SK-MEL-5 (cell line): ENCODE data around the gene TAS1R2. TPM values are rescaled to one million over a fixed set of nuclear protein-coding genes. Genes with fewer than 3 reads are reported as not detected.
"Not testable (repeated sequence)": the region's sequence is repeated elsewhere in the genome, so short reads cannot be mapped to it uniquely, and the experiment has no call there.

Experiments used
- DNase-seq: peaks from one replicate; pipeline ENCODE4 v3.0.0-alpha.2; 2016; ENCODE audit warnings: low read depth, low spot score
- in situ Hi-C: cut with HindIII; loops from 2 replicates; pipeline ENCODE4 v1.10.0; 2016; ENCODE audit warnings: low sequenced_read_pairs, high pct_unique_total_duplicates, low pct_unique_long_range_greater_than_20kb
- total RNA-seq: library from RNA; depleted of rRNA; stranded (reverse); fragments of >200 nt; shearing (Covaris generic); gene quantifications from 2 replicates; pipeline ENCODE4 v1.2.3, GENCODE V29; 2014

TAS1R2 gene
- total RNA-seq, 1 experiment from 2014 or later, result not detected

GRCh38 chr1:18852501-18852900 lies 7.0 kb downstream of the TAS1R2 start:
- DNase-seq, result no peak
- in situ Hi-C loops, result no loop called here

- in situ Hi-C loops, result no loop called here
- DNase-seq, result no peak
These were observed 10.2 kb downstream of the TAS1R2 start for GRCh38 chr1:18849261-18849711.

DNA sequence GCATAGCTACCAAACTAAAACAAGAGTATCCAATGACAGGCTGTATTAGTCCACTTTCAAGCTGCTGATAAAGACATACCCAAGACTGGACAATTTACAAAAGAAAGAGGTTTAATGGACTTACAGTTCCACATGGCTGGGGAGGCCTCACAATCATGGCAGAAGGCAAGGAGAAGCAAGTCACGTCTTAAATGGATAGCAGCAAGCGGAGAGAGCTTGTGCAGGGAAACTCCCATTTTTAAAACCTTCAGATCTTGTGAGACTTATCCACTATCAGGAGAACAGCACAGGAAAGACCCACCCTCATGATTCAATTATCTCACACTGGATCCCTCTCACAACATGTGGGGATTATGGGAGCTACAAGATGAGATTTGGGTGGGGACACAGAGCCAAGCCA lies 11.7 kb downstream of the TAS1R2 start:
- DNase-seq, in situ Hi-C loops: not testable (repeated sequence)

DNA sequence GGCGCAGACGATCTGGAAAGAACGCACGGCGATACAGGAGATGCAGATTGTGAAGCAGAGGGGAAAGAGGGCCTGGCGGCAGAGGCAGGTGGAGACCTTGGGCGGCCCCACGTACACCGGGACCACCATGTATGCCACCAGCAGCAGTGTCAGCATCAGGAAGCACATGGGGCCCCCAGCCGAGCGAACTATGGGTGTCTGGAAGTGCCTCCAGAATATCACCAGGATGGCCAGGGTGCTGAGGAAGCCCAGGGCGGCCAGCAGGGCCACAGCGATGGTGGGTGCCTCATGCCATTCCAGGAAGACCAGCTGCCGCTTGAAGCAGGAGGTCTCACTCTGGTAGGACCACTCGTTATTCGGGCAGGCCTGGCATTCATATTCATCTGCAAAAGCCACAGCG lies 19.3 kb downstream of the TAS1R2 start:
- no peak for DNase-seq
- in situ Hi-C loops, result no loop called here

DNA sequence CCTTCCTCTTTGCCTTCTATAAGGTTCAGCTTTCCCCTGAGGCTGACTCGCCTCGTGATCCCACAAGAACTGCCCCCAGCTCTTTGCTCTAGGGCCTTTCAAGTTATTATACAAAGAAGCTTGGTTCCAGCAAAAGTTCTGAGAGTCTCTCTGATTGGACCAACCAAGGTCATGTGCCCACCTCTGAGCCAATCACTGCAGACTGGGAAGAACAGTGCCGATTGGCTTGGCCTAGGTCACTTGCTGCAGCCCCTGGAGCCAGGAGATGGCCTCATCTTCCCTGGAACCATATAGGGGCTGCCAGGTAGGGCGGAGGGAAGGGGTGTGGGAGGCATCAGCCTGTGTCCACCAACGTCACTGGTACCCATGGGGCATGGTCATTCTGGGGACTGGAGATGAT lies 22.8 kb downstream of the TAS1R2 start:
- in situ Hi-C loops, result no loop called here
- peak; percentile 37 for DNase-seq

GRCh38 chr1:18832319-18832718 lies 27.1 kb downstream of the TAS1R2 start:
- in situ Hi-C loops, DNase-seq: not testable (repeated sequence)

DNA sequence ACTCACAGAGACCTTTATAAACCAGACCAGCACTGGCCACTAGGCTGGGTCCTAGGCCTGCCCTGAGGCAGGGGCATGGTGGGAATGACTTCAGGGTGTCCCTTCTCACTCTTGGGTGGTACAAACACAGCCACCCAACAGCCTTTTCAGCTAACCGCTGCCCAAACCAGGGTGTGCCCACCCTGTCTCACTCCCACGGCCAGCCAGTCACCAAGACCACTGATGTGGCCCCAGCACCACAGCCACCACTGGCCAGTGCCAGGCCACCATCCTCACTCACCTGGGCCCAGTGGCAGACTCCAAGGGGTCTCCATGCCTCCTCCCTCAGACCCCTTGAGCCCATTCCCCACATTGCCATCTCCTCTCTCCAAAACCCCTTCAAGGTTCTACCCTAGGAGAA lies 27.8 kb downstream of the TAS1R2 start:
- no peak for DNase-seq
- in situ Hi-C loops, result no loop called here

DNA sequence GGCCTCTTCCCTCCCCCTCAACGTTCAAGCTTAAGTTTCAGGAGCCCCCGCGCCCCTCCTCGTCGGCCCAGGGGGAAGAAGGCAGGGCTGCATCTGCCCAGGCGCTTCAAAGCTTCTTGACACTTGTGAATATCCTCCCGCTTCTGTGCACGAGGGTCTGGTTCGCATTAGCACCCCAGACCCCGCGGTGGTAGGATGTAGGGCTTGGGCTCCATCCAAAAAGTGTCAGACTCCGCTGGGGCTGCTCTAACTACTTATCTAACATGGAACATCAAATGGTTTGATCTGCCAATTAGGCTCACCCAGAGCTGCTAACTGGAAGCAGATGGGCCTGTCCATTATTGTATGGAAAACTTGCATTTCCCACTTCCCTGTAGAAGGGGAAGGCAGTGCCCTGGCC lies 28.9 kb downstream of the TAS1R2 start:
- DNase-seq, result no peak
- in situ Hi-C loops, result no loop called here

DNA sequence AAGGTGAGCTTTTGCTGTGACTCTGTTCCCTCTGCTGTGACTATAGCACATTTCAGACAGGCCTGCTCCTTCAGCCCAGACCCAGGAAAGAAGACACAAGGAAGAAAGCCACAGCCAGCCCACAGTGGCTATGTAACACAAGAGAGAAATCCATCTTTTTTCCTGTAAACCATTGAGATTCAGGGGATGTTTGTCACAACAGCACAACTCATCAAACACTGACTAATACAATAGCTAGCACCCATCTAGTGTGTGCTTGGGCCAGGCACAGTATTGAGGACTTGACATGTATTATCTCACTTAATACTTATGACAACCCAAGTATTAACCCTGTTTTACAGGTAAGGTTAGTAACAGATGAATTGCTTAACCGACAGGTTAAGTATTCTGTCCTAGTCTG lies 29.8 kb downstream of the TAS1R2 start:
- in situ Hi-C loops, result no loop called here

DNA sequence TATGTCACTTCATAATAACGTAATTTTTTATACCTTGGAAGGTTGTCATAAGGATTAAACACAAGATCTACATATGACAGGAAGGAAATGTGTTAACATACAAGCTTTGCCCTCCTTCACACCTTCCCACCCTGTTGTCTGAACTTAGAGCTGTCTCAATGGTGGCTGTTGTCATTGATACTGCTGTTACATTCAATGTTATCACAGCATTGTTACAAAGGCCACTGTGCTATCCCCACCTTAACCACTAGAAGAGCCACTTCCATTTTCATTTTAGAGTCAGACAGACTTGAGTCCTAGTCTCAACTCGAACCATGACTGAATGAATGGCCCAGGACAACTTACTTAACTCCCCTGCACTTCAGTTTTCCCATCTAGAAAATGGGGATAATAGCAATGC lies 31.2 kb downstream of the TAS1R2 start:
- no peak for DNase-seq
- in situ Hi-C loops, result no loop called here

More for the DNA sequence above, 29.8 kb downstream of the TAS1R2 start:
- no peak for DNase-seq

GRCh38 chr1:18823438-18823837 lies 36.0 kb downstream of the TAS1R2 start:
- in situ Hi-C loops, result no loop called here
- DNase-seq, result no peak

DNA sequence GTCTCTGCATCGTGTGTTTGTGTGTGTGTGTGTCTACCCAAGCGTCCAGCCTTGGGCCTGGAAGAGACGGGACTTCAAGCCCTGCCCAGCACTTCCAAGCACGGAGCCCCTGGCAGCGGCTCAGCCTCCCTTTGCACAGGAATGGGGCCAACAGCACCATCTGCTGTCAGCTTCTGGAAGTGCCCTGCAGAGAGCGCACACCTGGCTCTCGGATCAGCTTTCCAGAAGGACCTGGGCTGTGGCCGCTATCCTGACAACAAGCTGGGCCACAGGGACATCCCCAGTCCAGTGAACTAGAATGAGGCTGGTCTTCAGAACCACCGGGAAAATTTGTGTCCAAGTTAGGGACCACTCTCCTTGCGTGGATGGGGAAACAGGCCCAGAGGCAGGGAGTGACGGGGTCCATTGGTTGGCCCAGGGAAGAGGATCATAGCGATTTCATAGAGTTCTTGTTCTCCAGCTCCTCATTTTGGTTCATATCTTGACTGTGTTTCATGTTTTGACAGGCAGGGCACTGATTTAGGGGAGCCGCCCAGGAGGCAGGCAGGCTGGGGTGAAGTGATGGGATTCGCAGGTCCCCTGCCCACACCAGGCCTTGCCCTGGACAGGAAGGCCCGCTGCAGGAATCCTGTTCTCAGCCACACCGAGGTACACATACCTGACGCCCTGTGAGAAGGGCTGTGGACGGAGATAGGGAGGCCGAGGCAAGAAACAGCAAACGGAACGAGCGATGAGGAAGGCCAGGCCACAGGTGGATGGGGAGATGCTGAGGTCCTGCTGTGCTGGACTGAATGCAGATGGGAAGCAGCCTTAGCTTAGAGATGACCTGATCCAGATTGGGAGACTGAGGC lies 38.4 kb downstream of the TAS1R2 start:
- DNase-seq, result peak; percentile 73
- in situ Hi-C loops, result no loop called here

- in situ Hi-C loops, result no loop called here
- DNase-seq, result no peak
These were observed 39.3 kb downstream of the TAS1R2 start for GRCh38 chr1:18819986-18820790.

DNA sequence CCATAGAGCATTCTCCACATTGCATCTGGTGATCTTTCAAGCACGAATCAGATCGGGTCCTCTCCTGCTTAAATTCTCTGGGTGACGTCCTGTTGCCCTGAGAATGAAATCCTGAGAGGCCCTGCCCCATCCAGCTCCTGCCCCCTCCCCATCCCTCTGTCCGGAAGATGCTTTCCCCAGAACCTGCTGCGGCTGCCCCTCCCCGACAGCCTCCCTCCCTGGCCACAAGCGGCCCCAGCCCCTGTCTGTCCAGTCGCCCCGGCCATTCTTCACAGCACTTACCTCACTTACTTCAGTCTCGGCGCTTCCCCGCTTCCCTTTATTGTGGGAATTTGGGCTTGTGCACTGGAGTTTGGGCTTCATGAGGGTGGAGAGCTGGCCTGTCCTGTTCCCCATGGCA lies 40.3 kb downstream of the TAS1R2 start:
- in situ Hi-C loops, result no loop called here

DNA sequence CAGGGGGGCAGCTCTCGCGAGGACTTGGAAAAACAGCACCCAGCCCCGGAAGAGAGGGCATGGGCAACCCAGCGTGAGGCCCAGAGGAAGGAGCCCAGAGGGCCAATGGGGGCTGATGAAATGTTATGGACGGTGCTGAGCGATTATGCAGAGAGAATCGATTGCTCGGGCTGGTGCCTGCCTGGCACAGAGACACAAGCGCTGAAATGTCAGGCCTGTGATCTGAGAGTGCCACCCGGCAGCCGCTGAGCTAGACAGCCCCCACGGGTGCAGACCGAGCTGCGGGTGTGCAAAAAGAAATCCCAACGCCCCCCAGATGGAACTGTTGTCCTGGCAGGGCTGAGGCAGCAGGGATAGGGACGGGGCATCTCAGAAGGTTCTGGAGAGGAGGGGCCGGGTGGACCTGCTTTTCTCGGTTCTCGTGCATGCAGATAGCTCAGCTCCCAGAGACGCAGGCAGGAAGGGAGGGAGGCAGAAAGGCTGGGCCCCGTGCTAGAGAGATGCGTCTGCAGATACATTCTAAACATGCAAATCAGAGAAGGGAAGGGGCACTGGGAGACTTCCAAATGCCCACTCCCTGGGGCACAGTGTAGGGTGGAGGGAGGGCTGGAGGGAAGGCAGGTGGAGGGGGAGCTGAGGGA lies 41.5 kb downstream of the TAS1R2 start:
- in situ Hi-C loops, result no loop called here
- DNase-seq, result no peak

More for the DNA sequence above, 40.3 kb downstream of the TAS1R2 start:
- DNase-seq, result no peak

DNA sequence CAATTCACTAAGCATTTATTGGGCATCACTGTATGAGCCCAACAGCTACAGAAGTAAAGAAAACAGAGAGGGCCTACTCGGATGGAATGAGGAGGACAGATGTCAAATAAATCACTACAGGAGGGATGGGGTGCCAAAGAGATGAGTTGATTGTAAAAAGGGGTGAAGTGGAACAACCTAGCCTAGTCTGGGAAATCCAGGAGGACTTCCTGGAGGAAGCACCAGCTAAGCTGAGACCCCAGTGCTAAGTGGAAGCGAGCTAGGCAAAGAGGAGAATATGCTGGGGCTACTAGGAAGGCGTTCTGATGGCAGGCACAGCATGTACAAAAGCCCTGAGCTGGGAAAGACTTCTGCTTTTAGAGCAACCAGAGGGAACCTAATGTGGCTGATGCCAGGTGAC lies 42.1 kb downstream of the TAS1R2 start:
- no peak for DNase-seq
- in situ Hi-C loops, result no loop called here

GRCh38 chr1:18816808-18817207 lies 42.7 kb downstream of the TAS1R2 start:
- in situ Hi-C loops, result no loop called here
- no peak for DNase-seq

DNA sequence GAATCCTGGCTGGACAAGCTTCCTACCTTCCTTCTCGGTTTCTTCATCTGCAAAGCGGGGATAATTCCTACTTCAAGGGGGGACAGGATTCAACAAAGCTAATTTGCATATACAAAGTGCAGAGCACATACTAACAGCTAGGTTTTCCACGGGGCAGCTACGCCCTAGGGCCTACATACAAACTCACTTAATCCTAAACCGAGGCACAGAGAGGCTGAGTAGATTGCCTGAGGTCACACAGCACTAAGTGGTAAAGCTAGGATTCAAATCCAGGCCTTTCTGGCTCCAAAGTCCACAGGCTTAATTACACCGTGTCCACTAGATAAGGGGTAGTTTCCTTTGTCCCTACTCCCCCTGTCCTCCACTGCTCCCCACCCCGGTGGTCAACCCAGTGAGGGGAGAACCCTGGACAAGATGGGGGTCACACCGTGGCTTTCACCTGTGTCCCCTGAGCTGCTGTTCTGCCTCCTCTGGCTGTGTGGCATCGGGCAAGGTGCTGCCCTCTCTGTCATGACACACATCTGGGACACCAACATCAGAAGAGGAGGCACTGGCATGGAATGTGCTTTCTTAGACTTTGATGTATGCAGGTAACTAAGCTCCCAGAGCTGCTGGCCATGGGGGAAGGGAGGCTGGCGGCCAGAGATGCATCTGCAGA lies 44.5 kb downstream of the TAS1R2 start:
- in situ Hi-C loops, result no loop called here

More for the DNA sequence above, 44.5 kb downstream of the TAS1R2 start:
- no peak for DNase-seq
